NK-92 (cell line): ENCODE data around the gene CASKIN1.
"Not testable (repeated sequence)": the region's sequence is repeated elsewhere in the genome, so short reads cannot be mapped to it uniquely, and the experiment has no call there.

ENCODE experiments used
- DNase-seq: peaks from one replicate; lab custom pipeline; 2025; ENCODE audit not compliant: unreplicated experiment; lab: John Stamatoyannopoulos, UW

CASKIN1 gene

GRCh38 chr16:2210009-2210332 lies 13.6 kb upstream of the CASKIN1 start:
- no peak for DNase-seq

GRCh38 chr16:2209258-2210008 lies 13.0 kb upstream of the CASKIN1 start:
- no peak for DNase-seq

GRCh38 chr16:2208772-2209171 lies 12.4 kb upstream of the CASKIN1 start:
- no peak for DNase-seq

GRCh38 chr16:2208308-2208707 lies 11.9 kb upstream of the CASKIN1 start:
- DNase-seq, result no peak

GRCh38 chr16:2207872-2208271 lies 11.5 kb upstream of the CASKIN1 start:
- DNase-seq, result no peak

- DNase-seq, result no peak
Measured at GRCh38 chr16:2206780-2207433, 10.5 kb upstream of the CASKIN1 start.

- DNase-seq, result no peak
Measured at GRCh38 chr16:2206420-2206779, 10.0 kb upstream of the CASKIN1 start.

GRCh38 chr16:2205967-2206313 lies 9.5 kb upstream of the CASKIN1 start:
- no peak for DNase-seq

- DNase-seq, result no peak
Measured at GRCh38 chr16:2205104-2205966, 8.9 kb upstream of the CASKIN1 start, which contains the start of gene MLST8. TSS of gene MLST8 (plus strand) at chr16:2205454. CDS start at chr16:2206086, 632 bp downstream.

GRCh38 chr16:2204416-2205103 lies 8.2 kb upstream of the CASKIN1 start:
- DNase-seq, result no peak

GRCh38 chr16:2203119-2203688 lies 6.8 kb upstream of the CASKIN1 start:
- not testable (repeated sequence) for DNase-seq

- DNase-seq, result no peak
Measured at GRCh38 chr16:2200313-2200712, 3.9 kb upstream of the CASKIN1 start.

GRCh38 chr16:2199621-2200139 lies 3.3 kb upstream of the CASKIN1 start:
- no peak for DNase-seq

- no peak for DNase-seq
Measured at GRCh38 chr16:2199095-2199494, 2.7 kb upstream of the CASKIN1 start.

- no peak for DNase-seq
Measured at GRCh38 chr16:2198283-2198682, 1.9 kb upstream of the CASKIN1 start.

- no peak for DNase-seq
Measured at GRCh38 chr16:2197765-2198164, 1.4 kb upstream of the CASKIN1 start.

- DNase-seq, result no peak
Measured at GRCh38 chr16:2196981-2197511, 641 bp upstream of the CASKIN1 start.

GRCh38 chr16:2195322-2196161 lies 863 bp downstream of the CASKIN1 start:
- DNase-seq, result no peak

- DNase-seq, result no peak
Measured at GRCh38 chr16:2194852-2195321, 1.5 kb downstream of the CASKIN1 start.
